ENCODE results near the gene KLHL40. TPM values are rescaled to one million over a fixed set of nuclear protein-coding genes. Genes with fewer than 3 reads are reported as not detected.

KLHL40 gene
- polyA plus RNA-seq, 4 donors = 0.01 to 1.1 (median 0.60) TPM

DNA sequence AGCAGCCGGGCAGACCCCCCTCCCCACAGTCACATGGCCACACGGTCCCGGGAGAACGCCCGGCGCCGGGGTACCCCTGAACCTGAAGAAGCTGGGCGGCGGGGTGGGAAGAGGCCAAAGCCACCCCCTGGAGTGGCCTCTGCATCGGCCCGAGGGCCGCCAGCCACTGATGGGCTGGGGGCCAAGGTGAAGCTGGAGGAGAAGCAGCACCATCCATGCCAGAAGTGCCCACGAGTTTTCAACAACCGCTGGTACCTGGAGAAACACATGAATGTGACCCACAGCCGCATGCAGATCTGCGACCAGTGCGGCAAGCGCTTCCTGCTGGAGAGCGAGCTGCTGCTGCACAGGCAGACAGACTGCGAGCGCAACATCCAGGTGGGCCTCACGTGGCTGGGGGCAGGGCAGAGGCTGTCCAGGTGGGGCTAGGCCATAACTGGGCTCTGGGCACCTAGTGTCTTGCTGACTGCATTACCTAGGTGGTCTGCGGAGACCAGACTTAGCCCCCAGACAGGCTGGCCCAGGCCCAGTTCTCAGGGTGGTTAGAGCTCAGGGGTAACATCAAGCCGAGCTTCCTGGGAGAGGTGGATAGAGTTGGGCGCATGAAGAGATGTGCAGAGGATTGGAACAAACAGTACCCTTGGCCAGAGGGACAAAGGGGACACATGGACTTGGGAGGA is 25.7 kb upstream of the KLHL40 start:
- H3K27ac ChIP-seq (ENCODE audit: low read depth in 1 of 3, low read length in 2 of 3) = no peak overlapping the region
- peaks cover 0 to 39% (median 0%) of the 10 kb centered on the region in 3 donors for H3K36me3 ChIP-seq (ENCODE audit: control insufficient read depth in 3 of 3, insufficient read depth in 2 of 3, low read depth in 1 of 3, low read length in 3 of 3)
- no peaks in the 10 kb centered on the region for H3K27me3 ChIP-seq (ENCODE audit: control insufficient read depth in 3 of 3, insufficient read depth in 3 of 3, low read length in 3 of 3)
- H3K4me1 ChIP-seq (ENCODE audit: control insufficient read depth in 3 of 3, insufficient read depth in 2 of 3, low read depth in 1 of 3, low read length in 2 of 3) = peaks cover 0 to 9% (median 0%) of the 10 kb centered on the region in 3 donors
- H3K9me3 ChIP-seq (ENCODE audit: control insufficient read depth in 2 of 2, insufficient read depth in 1 of 2, low read depth in 1 of 2, low read length in 1 of 2) = no peaks in the 10 kb centered on the region
- 84 to 90% (median 87%) methylated on average over 19 to 25 of the region's 25 CpGs for WGBS, 3 donors
- DNase-seq = no peak
- FAIRE-seq = no peak
- H3K4me3 ChIP-seq (ENCODE audit: low read depth in 1 of 3, low read length in 3 of 3) = no peak overlapping the region

DNA sequence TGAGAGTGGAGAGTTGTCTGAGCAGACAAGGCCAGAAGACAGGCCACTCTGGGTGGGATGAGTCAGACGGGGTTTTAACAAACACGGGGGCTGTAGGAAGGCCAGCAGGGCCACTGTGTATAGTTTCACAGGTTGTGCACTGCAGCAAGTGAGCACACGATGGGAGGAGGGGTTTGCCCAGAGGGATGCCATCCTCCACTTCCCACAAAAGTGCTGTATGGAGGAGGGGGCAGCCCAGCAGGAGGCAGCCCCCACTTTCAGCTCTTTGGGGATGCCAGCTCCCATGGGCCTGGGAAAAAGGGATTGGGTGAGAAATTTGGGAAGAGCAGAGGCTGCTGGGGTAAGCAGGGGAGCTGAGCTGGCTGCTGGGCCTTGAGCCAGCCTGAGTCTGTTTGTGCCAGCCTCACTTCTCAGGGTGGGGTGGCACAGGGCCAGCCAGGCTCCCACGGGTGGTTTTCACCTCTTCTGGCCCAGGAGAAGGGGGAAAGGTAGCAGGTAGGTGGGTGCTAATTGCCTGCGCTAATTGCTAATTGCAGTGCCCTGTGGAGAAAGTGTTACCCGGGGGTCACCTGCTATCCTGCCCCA is 25.1 kb upstream of the KLHL40 start:
- H3K4me3 ChIP-seq (ENCODE audit: low read depth in 1 of 3, low read length in 3 of 3) = no peak overlapping the region
- H3K36me3 ChIP-seq (ENCODE audit: control insufficient read depth in 3 of 3, insufficient read depth in 2 of 3, low read depth in 1 of 3, low read length in 3 of 3) = peaks cover 0 to 39% (median 0%) of the 10 kb centered on the region in 3 donors
- 48 to 57% (median 54%) methylated on average over 6 of the region's 6 CpGs for WGBS, 3 donors
- no peak for FAIRE-seq
- no peaks in the 10 kb centered on the region for H3K27me3 ChIP-seq (ENCODE audit: control insufficient read depth in 3 of 3, insufficient read depth in 3 of 3, low read length in 3 of 3)
- H3K27ac ChIP-seq (ENCODE audit: low read depth in 1 of 3, low read length in 2 of 3) = no peak overlapping the region
- H3K4me1 ChIP-seq (ENCODE audit: control insufficient read depth in 3 of 3, insufficient read depth in 2 of 3, low read depth in 1 of 3, low read length in 2 of 3) = peaks cover 0 to 4% (median 0%) of the 10 kb centered on the region in 3 donors
- H3K9me3 ChIP-seq (ENCODE audit: control insufficient read depth in 2 of 2, insufficient read depth in 1 of 2, low read depth in 1 of 2, low read length in 1 of 2) = no peaks in the 10 kb centered on the region
- DNase-seq = no peak

DNA sequence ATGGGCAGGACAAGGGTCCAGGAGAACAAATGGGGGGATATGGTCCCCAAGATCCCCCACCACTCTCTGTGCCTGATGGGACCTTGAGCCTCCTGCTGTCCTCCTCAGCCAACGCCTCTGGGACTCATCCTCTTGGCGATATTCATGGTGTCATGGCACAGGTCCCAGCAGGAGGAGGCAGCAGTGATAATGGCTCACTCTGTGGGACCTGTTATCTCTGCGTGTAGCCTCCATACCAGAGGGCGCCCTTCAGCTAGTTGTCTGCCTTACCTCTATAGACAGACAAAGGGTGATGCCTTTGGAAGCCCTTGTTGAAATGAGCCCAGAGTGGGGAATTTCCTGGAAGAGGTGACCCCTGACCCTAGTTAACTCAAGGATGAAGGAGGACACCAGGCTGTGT is 24.4 kb upstream of the KLHL40 start:
- no peaks in the 10 kb centered on the region for H3K4me1 ChIP-seq (ENCODE audit: control insufficient read depth in 3 of 3, insufficient read depth in 2 of 3, low read depth in 1 of 3, low read length in 2 of 3)
- no peaks in the 10 kb centered on the region for H3K27me3 ChIP-seq (ENCODE audit: control insufficient read depth in 3 of 3, insufficient read depth in 3 of 3, low read length in 3 of 3)
- H3K9me3 ChIP-seq (ENCODE audit: control insufficient read depth in 2 of 2, insufficient read depth in 1 of 2, low read depth in 1 of 2, low read length in 1 of 2) = no peaks in the 10 kb centered on the region
- H3K27ac ChIP-seq (ENCODE audit: low read depth in 1 of 3, low read length in 2 of 3) = no peak overlapping the region
- no peak for FAIRE-seq
- H3K36me3 ChIP-seq (ENCODE audit: control insufficient read depth in 3 of 3, insufficient read depth in 2 of 3, low read depth in 1 of 3, low read length in 3 of 3) = peaks cover 0 to 39% (median 0%) of the 10 kb centered on the region in 3 donors
- no peak for DNase-seq
- 73 to 76% (median 74%) methylated on average over 4 of the region's 4 CpGs for WGBS, 3 donors
- no peak overlapping the region for H3K4me3 ChIP-seq (ENCODE audit: low read depth in 1 of 3, low read length in 3 of 3)

DNA sequence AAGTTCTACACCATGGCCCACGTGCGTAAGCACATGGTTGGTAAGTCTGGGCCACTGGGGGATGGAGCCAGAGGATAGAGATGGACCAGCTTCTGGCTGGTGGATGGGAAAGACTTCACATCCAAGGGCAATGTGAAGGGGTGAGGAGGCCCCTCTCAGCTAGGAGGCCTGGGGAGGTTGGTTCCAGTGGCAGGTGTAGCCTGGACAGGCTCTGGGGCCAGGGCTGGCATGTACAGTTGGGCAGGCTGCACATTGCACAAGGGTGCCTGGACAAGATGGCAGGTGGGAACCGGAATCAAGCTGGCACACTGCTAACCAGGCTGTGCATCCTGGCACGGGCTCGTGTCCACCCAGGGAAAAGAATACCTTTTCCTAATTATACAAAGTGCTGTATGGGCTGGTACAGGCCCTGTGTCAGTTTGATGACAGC is 23.7 kb upstream of the KLHL40 start:
- H3K27ac ChIP-seq (ENCODE audit: low read depth in 1 of 3, low read length in 2 of 3) = no peak overlapping the region
- H3K36me3 ChIP-seq (ENCODE audit: control insufficient read depth in 3 of 3, insufficient read depth in 2 of 3, low read depth in 1 of 3, low read length in 3 of 3) = peaks cover 0 to 35% (median 0%) of the 10 kb centered on the region in 3 donors
- WGBS, 3 donors = 91 to 94% (median 92%) methylated on average over 5 of the region's 5 CpGs
- no peaks in the 10 kb centered on the region for H3K4me1 ChIP-seq (ENCODE audit: control insufficient read depth in 3 of 3, insufficient read depth in 2 of 3, low read depth in 1 of 3, low read length in 2 of 3)
- no peak for FAIRE-seq
- no peak overlapping the region for H3K4me3 ChIP-seq (ENCODE audit: low read depth in 1 of 3, low read length in 3 of 3)
- H3K27me3 ChIP-seq (ENCODE audit: control insufficient read depth in 3 of 3, insufficient read depth in 3 of 3, low read length in 3 of 3) = no peaks in the 10 kb centered on the region
- DNase-seq = no peak
- no peaks in the 10 kb centered on the region for H3K9me3 ChIP-seq (ENCODE audit: control insufficient read depth in 2 of 2, insufficient read depth in 1 of 2, low read depth in 1 of 2, low read length in 1 of 2)

DNA sequence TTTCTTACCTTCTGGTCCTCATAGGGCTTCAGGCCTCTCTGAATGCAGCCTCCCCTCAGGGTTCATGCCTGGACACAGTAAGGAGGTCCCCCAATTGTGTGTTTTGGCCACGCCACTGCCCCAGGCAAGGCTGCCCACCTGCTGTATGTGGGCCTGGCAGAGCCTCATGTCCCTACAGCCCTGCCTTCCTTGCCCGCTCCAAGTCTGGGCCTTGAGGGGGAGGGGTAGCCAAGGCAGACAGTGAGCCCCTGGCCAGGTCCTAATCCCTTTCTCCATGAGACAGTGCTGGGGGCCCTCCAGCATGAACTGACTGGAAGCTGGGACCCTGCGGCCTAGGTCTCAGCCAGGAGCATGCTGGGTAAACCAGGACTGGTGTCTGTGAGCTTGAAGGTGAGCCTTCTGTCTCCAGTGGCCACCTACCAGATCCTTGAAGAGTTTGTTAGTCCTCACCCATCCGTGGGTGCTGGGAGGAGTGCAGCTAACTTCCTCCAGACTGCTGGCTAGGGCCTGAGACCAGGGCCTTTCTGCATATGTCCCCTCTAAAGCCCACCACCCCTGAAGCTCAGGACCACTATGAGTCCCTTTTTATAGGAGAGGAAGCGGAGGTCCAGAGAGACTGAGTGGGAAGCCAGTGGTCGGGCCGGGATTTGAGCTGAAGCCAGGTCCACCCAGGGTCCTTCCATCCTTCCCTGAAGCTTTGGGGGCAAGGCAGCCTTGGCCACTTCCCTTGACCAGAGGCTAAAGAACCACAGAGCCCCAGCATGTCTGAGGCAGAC is 23.1 kb upstream of the KLHL40 start:
- FAIRE-seq (no peak), DNase-seq (no peak)
- H3K27ac ChIP-seq (ENCODE audit: low read depth in 1 of 3, low read length in 2 of 3) = no peak overlapping the region
- WGBS, 3 donors = 86 to 88% (median 87%) methylated on average over 7 of the region's 7 CpGs
- no peaks in the 10 kb centered on the region for H3K4me1 ChIP-seq (ENCODE audit: control insufficient read depth in 3 of 3, insufficient read depth in 2 of 3, low read depth in 1 of 3, low read length in 2 of 3)
- no peak overlapping the region for H3K4me3 ChIP-seq (ENCODE audit: low read depth in 1 of 3, low read length in 3 of 3)
- H3K36me3 ChIP-seq (ENCODE audit: control insufficient read depth in 3 of 3, insufficient read depth in 2 of 3, low read depth in 1 of 3, low read length in 3 of 3) = peaks cover 0 to 34% (median 0%) of the 10 kb centered on the region in 3 donors
- H3K9me3 ChIP-seq (ENCODE audit: control insufficient read depth in 2 of 2, insufficient read depth in 1 of 2, low read depth in 1 of 2, low read length in 1 of 2) = no peaks in the 10 kb centered on the region
- peaks cover 0 to 2% (median 0%) of the 10 kb centered on the region in 3 donors for H3K27me3 ChIP-seq (ENCODE audit: control insufficient read depth in 3 of 3, insufficient read depth in 3 of 3, low read length in 3 of 3)

DNA sequence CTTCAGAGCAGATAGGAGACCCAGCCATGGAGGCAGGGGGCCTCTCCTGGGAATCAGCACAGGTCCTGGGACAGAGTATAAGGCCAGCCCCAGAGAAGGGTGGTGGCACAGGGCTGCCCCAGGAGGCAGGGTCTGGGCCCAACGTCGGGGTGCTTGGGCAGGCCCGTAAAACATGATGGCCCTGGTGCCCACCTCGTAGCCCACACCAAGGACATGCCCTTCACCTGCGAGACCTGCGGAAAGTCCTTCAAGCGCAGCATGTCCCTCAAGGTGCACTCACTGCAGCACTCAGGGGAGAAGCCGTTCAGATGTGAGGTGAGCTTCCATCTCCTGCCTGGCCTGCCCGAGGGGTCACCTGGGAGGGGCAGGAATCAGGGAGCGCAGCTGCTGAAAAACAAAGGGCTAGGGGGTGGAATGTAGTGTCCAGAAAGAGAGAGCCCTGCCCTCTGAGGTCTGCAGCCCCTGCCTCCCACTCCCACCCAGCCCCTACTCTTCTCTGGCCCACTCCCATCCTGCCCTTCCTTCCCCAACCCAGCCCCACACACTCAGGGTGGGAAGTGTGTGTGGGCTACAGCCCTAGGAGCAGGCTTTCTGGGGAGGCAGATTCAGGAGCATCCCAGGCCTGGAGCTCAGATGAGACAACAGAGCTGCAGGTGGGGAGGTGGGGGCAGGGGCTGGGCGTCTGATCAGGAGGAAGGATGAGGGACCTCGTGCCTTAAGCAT is 22.4 kb upstream of the KLHL40 start:
- no peak overlapping the region for H3K4me3 ChIP-seq (ENCODE audit: low read depth in 1 of 3, low read length in 3 of 3)
- FAIRE-seq (no peak), DNase-seq (no peak)
- no peaks in the 10 kb centered on the region for H3K4me1 ChIP-seq (ENCODE audit: control insufficient read depth in 3 of 3, insufficient read depth in 2 of 3, low read depth in 1 of 3, low read length in 2 of 3)
- no peaks in the 10 kb centered on the region for H3K9me3 ChIP-seq (ENCODE audit: control insufficient read depth in 2 of 2, insufficient read depth in 1 of 2, low read depth in 1 of 2, low read length in 1 of 2)
- WGBS, 3 donors = 78 to 86% (median 84%) methylated on average over 12 of the region's 12 CpGs
- H3K27me3 ChIP-seq (ENCODE audit: control insufficient read depth in 3 of 3, insufficient read depth in 3 of 3, low read length in 3 of 3) = peaks cover 0 to 2% (median 0%) of the 10 kb centered on the region in 3 donors
- peaks cover 0 to 34% (median 0%) of the 10 kb centered on the region in 3 donors for H3K36me3 ChIP-seq (ENCODE audit: control insufficient read depth in 3 of 3, insufficient read depth in 2 of 3, low read depth in 1 of 3, low read length in 3 of 3)
- H3K27ac ChIP-seq (ENCODE audit: low read depth in 1 of 3, low read length in 2 of 3) = no peak overlapping the region

DNA sequence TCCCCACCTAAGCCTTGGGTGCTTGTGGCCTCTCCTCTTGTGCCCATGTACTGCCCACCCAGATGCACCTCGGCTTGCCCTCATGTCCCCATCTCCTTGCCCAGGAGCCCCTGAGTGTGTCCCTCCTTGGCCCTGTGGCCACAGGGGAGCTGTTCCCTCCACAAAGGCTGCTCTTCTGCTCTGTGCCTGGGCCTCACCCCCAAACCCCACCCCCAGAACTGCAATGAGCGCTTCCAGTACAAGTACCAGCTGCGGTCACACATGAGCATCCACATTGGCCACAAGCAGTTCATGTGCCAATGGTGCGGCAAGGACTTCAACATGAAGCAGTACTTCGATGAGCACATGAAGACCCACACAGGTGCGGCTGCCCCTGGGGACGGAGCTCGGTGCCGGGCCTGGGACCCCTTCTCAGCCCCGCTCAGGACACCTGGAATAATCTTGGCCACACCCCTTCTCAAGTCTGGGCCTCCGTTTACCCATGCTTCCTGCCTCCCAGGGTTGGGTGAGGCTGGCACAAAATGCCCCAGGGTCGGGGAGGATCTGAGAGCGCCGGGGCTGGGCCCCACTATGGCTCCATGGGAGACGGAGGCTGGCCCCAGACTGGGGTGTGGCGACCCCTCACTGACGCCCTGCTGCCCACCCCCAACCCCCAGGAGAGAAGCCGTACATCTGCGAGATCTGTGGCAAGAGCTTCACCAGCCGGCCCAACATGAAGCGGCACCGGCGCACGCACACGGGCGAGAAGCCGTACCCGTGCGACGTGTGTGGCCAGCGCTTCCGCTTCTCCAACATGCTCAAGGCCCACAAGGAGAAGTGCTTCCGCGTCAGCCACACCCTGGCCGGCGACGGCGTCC is 21.5 kb upstream of the KLHL40 start:
- Histone ChIP-seq H3K4me3 (ENCODE audit: low read depth in 1 of 3, low read length in 3 of 3) (no peak overlapping the region), H3K27ac (ENCODE audit: low read depth in 1 of 3, low read length in 2 of 3) (no peak overlapping the region), H3K9me3 (ENCODE audit: control insufficient read depth in 2 of 2, insufficient read depth in 1 of 2, low read depth in 1 of 2, low read length in 1 of 2) (no peaks in the 10 kb centered on the region), H3K4me1 (ENCODE audit: control insufficient read depth in 3 of 3, insufficient read depth in 2 of 3, low read depth in 1 of 3, low read length in 2 of 3) (no peaks in the 10 kb centered on the region), H3K27me3 (ENCODE audit: control insufficient read depth in 3 of 3, insufficient read depth in 3 of 3, low read length in 3 of 3) (peaks cover 0 to 2% (median 0%) of the 10 kb centered on the region in 3 donors), H3K36me3 (ENCODE audit: control insufficient read depth in 3 of 3, insufficient read depth in 2 of 3, low read depth in 1 of 3, low read length in 3 of 3) (peaks cover 0 to 26% (median 0%) of the 10 kb centered on the region in 3 donors)
- FAIRE-seq (no peak), DNase-seq (no peak)
- WGBS, 3 donors = 85% methylated on average over 38 of the region's 38 CpGs

Data from small intestine (tissue), 7 donors.